Adrenal gland (tissue), 5 donors: ENCODE measurements around the gene TENT4A.

Experiments used
- POLR2A ChIP-seq, 2 donors: fragments of 450-650 bp; IDR thresholded peaks; one replicate each; pipeline ENCODE4 v1.6.1; 2017; ENCODE audit warnings: antibody characterized with exemption in 2 of 2, mild to moderate bottlenecking in 2 of 2, moderate library complexity in 1 of 2
- TF ChIP-seq, protein P1 (sequence below), 6 experiments: fragments of 450-650 bp in 4 of 6; fragments of 200-600 bp in 2 of 6; sonication (generic) in 1 of 6; IDR thresholded peaks; 1 replicate in 5 of 6; 2 replicates in 1 of 6; pipeline versions ENCODE4 v1.5.1 to v1.8.0; 2016 to 2021; ENCODE audit warnings: antibody characterized with exemption in 6 of 6, mild to moderate bottlenecking in 2 of 6, moderate library complexity in 1 of 6
- donor health status: DM: no; HTN: no; CAD: no.

DNA sequence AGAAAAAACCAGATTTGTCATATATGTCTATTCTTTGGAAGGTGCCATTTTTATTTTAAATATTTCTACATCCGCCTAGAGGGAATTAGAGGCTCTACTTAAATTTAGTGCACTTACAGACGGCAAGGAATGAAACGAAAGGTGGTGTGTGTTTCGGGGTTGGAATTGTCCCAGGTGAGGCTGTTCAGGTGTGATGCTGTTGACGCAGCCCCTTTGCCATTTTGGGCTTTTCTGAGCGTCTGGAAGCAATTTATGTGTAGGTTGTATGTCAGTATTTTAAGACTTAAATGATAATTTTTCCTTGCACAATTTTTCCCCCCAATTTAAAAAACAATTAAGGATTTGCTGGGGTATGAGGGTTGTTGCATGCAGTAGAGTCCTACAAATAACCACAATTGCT, 2.0 kb downstream of the TENT4A start:
- TF ChIP-seq, protein P1, sequence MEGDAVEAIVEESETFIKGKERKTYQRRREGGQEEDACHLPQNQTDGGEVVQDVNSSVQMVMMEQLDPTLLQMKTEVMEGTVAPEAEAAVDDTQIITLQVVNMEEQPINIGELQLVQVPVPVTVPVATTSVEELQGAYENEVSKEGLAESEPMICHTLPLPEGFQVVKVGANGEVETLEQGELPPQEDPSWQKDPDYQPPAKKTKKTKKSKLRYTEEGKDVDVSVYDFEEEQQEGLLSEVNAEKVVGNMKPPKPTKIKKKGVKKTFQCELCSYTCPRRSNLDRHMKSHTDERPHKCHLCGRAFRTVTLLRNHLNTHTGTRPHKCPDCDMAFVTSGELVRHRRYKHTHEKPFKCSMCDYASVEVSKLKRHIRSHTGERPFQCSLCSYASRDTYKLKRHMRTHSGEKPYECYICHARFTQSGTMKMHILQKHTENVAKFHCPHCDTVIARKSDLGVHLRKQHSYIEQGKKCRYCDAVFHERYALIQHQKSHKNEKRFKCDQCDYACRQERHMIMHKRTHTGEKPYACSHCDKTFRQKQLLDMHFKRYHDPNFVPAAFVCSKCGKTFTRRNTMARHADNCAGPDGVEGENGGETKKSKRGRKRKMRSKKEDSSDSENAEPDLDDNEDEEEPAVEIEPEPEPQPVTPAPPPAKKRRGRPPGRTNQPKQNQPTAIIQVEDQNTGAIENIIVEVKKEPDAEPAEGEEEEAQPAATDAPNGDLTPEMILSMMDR (IDR thresholded peaks at IDR 0.05) = no peak
- no peak for TF ChIP-seq POLR2A (IDR thresholded peaks at IDR 0.05)
